SK-N-MC (cell line): ENCODE results near the gene CLASRP.

Experiments
- EZH2 ChIP-seq: fragments of 200-600 bp; sonication (generic); IDR thresholded peaks from one replicate; pipeline ENCODE4 v1.6.1; 2017; ENCODE audit warnings: antibody characterized with exemption
- POLR2AphosphoS5 ChIP-seq: IDR thresholded peaks from 2 replicates; pipeline ENCODE4 v1.6.1; 2012; ENCODE audit warnings: mild to moderate bottlenecking, low read depth, low read length, borderline replicate concordance

DNA sequence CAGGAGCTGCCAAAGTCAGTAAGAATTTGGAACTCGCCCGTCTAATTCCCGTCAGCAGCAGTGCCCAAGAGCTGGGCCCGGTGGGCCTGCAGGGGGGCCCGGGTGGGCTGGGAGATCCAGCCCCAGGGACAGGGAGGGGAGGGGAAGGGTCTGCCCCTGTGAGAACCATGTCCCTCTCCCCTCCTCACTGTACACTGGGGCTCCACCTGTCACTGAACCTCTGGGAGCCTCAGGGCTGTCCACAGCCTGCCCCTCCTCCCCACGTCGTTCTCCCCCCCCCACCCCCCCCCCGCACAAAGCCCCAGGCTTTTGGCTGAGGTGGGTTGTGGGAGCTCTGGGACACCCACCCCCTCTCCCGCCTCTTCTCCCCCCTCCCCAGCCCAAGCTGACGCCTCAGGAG is 29.2 kb downstream of the CLASRP start:
- TF ChIP-seq EZH2 (no peak), POLR2AphosphoS5 (no peak)
